Adrenal gland (tissue), 19 donors: Measurements from ENCODE around the gene DLX5. TPM values are rescaled to one million over a fixed set of nuclear protein-coding genes. Genes with fewer than 3 reads are reported as not detected.
"Not testable (repeated sequence)": the region's sequence is repeated elsewhere in the genome, so short reads cannot be mapped to it uniquely, and the experiment has no call there.

ENCODE experiments used
- DNase-seq, 7 donors: peaks; one replicate each; pipeline ENCODE4 v3.0.0-alpha.2; 2019 to 2020
- H3K27ac ChIP-seq, 5 donors: fragments of 200-600 bp; sonication (generic) in 4 of 5; 1 replicate in 3 of 5; 2 replicates in 2 of 5; pipeline versions ENCODE4 v1.5.1 to v1.8.0; 2016 to 2020; ENCODE audit warnings: mild to moderate bottlenecking in 1 of 5
- H3K27me3 ChIP-seq: fragments of 200-600 bp; 2 replicates; pipeline ENCODE4 v1.8.0; 2021
- H3K36me3 ChIP-seq, 2 donors: fragments of 200-600 bp; replicated peaks in 1 of 2; 1 replicate in 1 of 2; 2 replicates in 1 of 2; pipeline versions ENCODE4 v1.5.1 to v1.8.0; 2018 to 2022
- H3K4me1 ChIP-seq, 2 donors: fragments of 200-600 bp; replicated peaks in 1 of 2; 1 replicate in 1 of 2; 2 replicates in 1 of 2; pipeline versions ENCODE4 v1.5.1 to v1.8.0; 2018 to 2021
- H3K4me3 ChIP-seq, 4 donors: fragments of 200-600 bp; sonication (generic) in 3 of 4; one replicate each; pipeline ENCODE4 v1.5.1; 2016 to 2018
- H3K9me3 ChIP-seq, 3 donors: fragments of 200-600 bp; sonication (generic) in 1 of 3; replicated peaks in 1 of 3; 1 replicate in 2 of 3; 2 replicates in 1 of 3; pipeline versions ENCODE4 v1.5.1 to v1.8.0; 2016 to 2021
- CTCF ChIP-seq, 6 experiments: fragments of 450-650 bp in 4 of 6; fragments of 200-600 bp in 2 of 6; sonication (generic) in 1 of 6; IDR thresholded peaks; 1 replicate in 5 of 6; 2 replicates in 1 of 6; pipeline versions ENCODE4 v1.5.1 to v1.8.0; 2016 to 2021; ENCODE audit warnings: antibody characterized with exemption in 6 of 6, mild to moderate bottlenecking in 2 of 6, moderate library complexity in 1 of 6
- POLR2A ChIP-seq, 2 donors: fragments of 450-650 bp; IDR thresholded peaks; one replicate each; pipeline ENCODE4 v1.6.1; 2017; ENCODE audit warnings: antibody characterized with exemption in 2 of 2, mild to moderate bottlenecking in 2 of 2, moderate library complexity in 1 of 2
- WGBS, 4 donors: extraction: QIAGEN DNeasy Blood & Tissue Kit in 2 of 4; methylation state at CpG; one replicate each; pipeline versions ENCODE4 v1.1.5 to v1.1.7; 2013 to 2017; 5-methylcytosine and 5-hydroxymethylcytosine counted together
- intact Hi-C, 2 donors: fragments of 100-400 bp; cut with DNase I; formaldehyde crosslinking; loops; one replicate each; pipeline versions ENCODE4 v1.14.1 to v1.15.0; 2022 to 2023
- long read RNA-seq, 10 donors: library from polyadenylated mRNA in 3 of 10; unstranded in 2 of 10; stranded (forward) in 1 of 10; transcript quantifications; one replicate each; pipeline ENCODE4 v2.0.0 and lab custom pipeline, GENCODE V29; 2021 to 2026
- polyA plus RNA-seq, 3 donors: library from polyadenylated mRNA; stranded (reverse); fragments of 200-250 nt in 2 of 3; fragments of 350-450 nt in 1 of 3; fragmentation: Illumina TruSeq in 1 of 3; extraction: RNeasy Lipid Tissue Mini Kit (QIAGEN cat#74804) in 1 of 3; gene quantifications; one replicate each; pipeline ENCODE4 v1.2.3, GENCODE V29; 2013 to 2014
- total RNA-seq, 9 donors: library from RNA; depleted of rRNA in 4 of 9; stranded (reverse); fragments of >200 nt in 4 of 9; fragments of 120-200 nt in 1 of 9; fragmentation: NEBNext Ultra II Directional in 1 of 9; extraction: Animal tissue kit (Norgen Biotek cat#: 25700) in 1 of 9; gene quantifications; one replicate each; pipeline versions ENCODE4 v1.1.0 to v1.2.4, GENCODE V29; 2013 to 2023
- donor health status: healthy with polysubstance abuse.
- donor health status: Bipolar disorder and iron deficiency.
- donor health status: DM: yes; HTN: yes; CAD: no.
- donor health status: DM: no; HTN: no; CAD: no.
- donor health status: DM: no; HTN: no; CAD: no.
- donor health status: DM: yes; HTN: yes; CAD: no.

The DLX5 gene
- under 1 TPM in 4 of 9 donors, not detected in 5; 0.11 to 0.55 (median 0.29) TPM for total RNA-seq
- under 1 TPM; 0.15 to 0.30 (median 0.24) TPM for polyA plus RNA-seq
- long read RNA-seq, donor 1 = 0 reads
- long read RNA-seq, donor 2 = 0 reads
- long read RNA-seq, donor 3 = 0 reads
- long read RNA-seq, donor 4 = 0 reads
- long read RNA-seq, donor 5 = 0 reads
- long read RNA-seq, donor 6 = 0 reads
- long read RNA-seq, donor 7 = 0 reads
- long read RNA-seq, donor 8 = 0 reads
- long read RNA-seq, donor 9 = 0 reads
- long read RNA-seq, donor 10 = 0 reads

GRCh38 chr7:97024209-97025129 lies at the start of gene DLX5:
TSS of gene DLX5 (minus strand) at chr7:97024831. CDS start at chr7:97024623, 208 bp downstream.
- no peaks in the 10 kb centered on the region for H3K9me3 ChIP-seq
- peak within 1 kb of the TSS in 2 of 4 donors; percentile 9 to 37 for H3K4me3 ChIP-seq
- TF ChIP-seq CTCF (IDR thresholded peaks at IDR 0.05) = no peak
- TF ChIP-seq POLR2A (IDR thresholded peaks at IDR 0.05) = no peak
- 1 to 2% (median 1%) methylated on average over 29 to 60 of the region's 60 CpGs for WGBS, 4 donors
- H3K4me1 ChIP-seq = peaks cover 10 to 22% of the 10 kb centered on the region in 2 donors
- DNase-seq = peak in 4 of 7 donors; percentile 8 to 28 (median 22)
- H3K27ac ChIP-seq = no peak within 1 kb of the TSS
- intact Hi-C loops = loop anchor here (5.0 to 10.0 kb wide), 5 partner anchors 610 to 1110 kb away; no protein-coding TSS in a partner anchor
- H3K27me3 ChIP-seq = peaks cover 62% of the 10 kb centered on the region
- no peaks in the 10 kb centered on the region for H3K36me3 ChIP-seq

- intact Hi-C loops, DNase-seq, H3K27ac ChIP-seq, H3K4me3 ChIP-seq, H3K36me3 ChIP-seq, H3K9me3 ChIP-seq, H3K27me3 ChIP-seq, H3K4me1 ChIP-seq: not testable (repeated sequence)
- WGBS, 4 donors = 50 to 62% (median 57%) methylated on average over 2 of the region's 2 CpGs
Measured at GRCh38 chr7:97072025-97072424, 47.4 kb upstream of the DLX5 start.

- no peaks in the 10 kb centered on the region for H3K9me3 ChIP-seq
- intact Hi-C loops = loop anchor here in 1 of 2 donors (10.0 kb wide), 1 partner anchor 1150 kb away; no protein-coding TSS in a partner anchor
- WGBS, 4 donors = 36 to 51% (median 43%) methylated on average over 5 of the region's 5 CpGs
- no peak overlapping the region for H3K4me3 ChIP-seq
- H3K36me3 ChIP-seq = no peaks in the 10 kb centered on the region
- H3K4me1 ChIP-seq = no peaks in the 10 kb centered on the region
- H3K27me3 ChIP-seq = no peaks in the 10 kb centered on the region
- TF ChIP-seq POLR2A (IDR thresholded peaks at IDR 0.05) (no peak), CTCF (IDR thresholded peaks at IDR 0.05) (peak in 5 of 6 experiments; percentile 47 to 70 (median 56))
- H3K27ac ChIP-seq = no peak overlapping the region
- DNase-seq = peak in 5 of 7 donors; percentile 18 to 37 (median 18)
Measured at GRCh38 chr7:97064972-97065587, 40.4 kb upstream of the DLX5 start.

- no peak overlapping the region for H3K27ac ChIP-seq
- 43 to 53% (median 47%) methylated on average over 3 of the region's 3 CpGs for whole genome bisulfite sequencing, 4 donors
- no peaks in the 10 kb centered on the region for H3K9me3 ChIP-seq
- no peak for DNase-seq
- intact Hi-C loops = loop anchor here in 1 of 2 donors (10.0 kb wide), 1 partner anchor 1149 kb away; no protein-coding TSS in a partner anchor
- no peak for TF ChIP-seq CTCF (IDR thresholded peaks at IDR 0.05)
- TF ChIP-seq POLR2A (IDR thresholded peaks at IDR 0.05) = no peak
- no peaks in the 10 kb centered on the region for H3K36me3 ChIP-seq
- H3K4me3 ChIP-seq = no peak overlapping the region
- no peaks in the 10 kb centered on the region for H3K4me1 ChIP-seq
- no peaks in the 10 kb centered on the region for H3K27me3 ChIP-seq
Measured at GRCh38 chr7:97064020-97064419, 39.4 kb upstream of the DLX5 start.
